ENCODE data around the gene COPS3.
"Not testable (repeated sequence)": the region's sequence is repeated elsewhere in the genome, so short reads cannot be mapped to it uniquely, and the experiment has no call there.

Gene COPS3

DNA sequence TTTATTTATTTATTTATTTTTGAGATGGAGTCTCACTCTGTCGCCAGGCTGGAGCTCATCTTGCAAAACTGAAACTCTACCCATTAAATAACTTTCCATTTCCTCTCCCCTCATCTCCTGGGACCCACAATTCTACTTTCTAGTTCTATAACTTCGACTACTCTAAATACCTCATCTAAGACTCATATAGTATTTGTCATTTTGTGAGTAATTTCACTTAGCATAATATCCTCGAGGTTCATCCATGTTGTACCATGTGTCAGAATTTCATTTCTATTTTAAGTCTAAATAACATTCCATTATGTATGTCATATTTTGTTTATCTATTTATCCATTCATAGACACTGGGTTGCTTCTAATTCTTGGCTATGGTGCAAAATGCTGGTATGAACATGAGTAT, 17.1 kb upstream of the COPS3 start:
- Histone ChIP-seq H3K9ac (ENCODE audit: low read length) (no peak overlapping the region), H3K4me1 (ENCODE audit: control insufficient read depth, insufficient read depth, low read length) (peaks cover 4% of the 10 kb centered on the region), H3K9me3 (ENCODE audit: control insufficient read depth, low read length) (no peaks in the 10 kb centered on the region), H3K36me3 (ENCODE audit: control insufficient read depth, insufficient read depth, low read length) (no peaks in the 10 kb centered on the region), H3K27me3 (ENCODE audit: control insufficient read depth, insufficient read depth, low read length) (peaks cover 4% of the 10 kb centered on the region), H3K4me3 (ENCODE audit: low read length) (no peak overlapping the region)

DNA sequence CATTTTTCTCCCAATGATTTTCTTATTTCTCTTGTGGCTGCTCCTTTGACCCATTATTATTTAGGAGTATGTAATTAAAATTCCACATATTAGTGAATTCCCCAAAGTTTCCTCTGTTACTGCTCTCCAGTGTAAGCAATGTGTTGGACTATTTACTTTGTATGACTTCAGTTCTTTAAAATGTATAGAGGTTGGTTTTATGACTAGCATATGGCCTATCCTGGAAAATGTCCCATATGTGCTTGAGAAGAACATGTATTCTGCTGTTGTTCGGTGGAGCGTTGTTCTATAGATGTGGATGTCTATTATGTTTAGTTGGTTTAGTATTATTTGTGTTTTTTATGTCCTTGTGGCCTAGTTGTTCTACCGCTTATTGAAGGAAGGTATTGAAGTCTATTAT, 16.2 kb upstream of the COPS3 start:
- H3K9me3 ChIP-seq (ENCODE audit: control insufficient read depth, low read length), result no peaks in the 10 kb centered on the region
- no peaks in the 10 kb centered on the region for H3K4me1 ChIP-seq (ENCODE audit: control insufficient read depth, insufficient read depth, low read length)
- H3K36me3 ChIP-seq (ENCODE audit: control insufficient read depth, insufficient read depth, low read length), result no peaks in the 10 kb centered on the region
- H3K9ac ChIP-seq (ENCODE audit: low read length), result no peak overlapping the region
- no peak overlapping the region for H3K4me3 ChIP-seq (ENCODE audit: low read length)
- peaks cover 4% of the 10 kb centered on the region for H3K27me3 ChIP-seq (ENCODE audit: control insufficient read depth, insufficient read depth, low read length)

DNA sequence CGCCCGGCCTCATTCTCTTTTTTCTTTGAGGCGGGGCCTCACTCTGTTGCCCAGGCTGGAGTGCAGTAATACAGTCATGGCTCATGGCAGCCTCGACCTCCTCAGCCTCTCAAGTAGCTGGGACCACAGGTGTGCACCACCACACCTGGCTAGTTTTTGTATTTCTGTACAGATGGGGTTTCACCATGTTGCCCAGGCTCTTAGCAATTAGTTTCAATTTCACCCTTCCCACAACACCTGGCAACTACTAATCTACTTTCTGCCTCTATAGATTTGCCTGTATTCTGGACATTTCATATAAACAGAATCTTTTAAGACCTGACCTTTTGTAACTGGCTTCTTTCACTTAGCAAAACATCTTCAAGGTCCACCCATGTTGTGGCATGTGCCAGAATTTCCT, 14.1 kb upstream of the COPS3 start:
- no peaks in the 10 kb centered on the region for H3K4me1 ChIP-seq (ENCODE audit: control insufficient read depth, insufficient read depth, low read length)
- no peak overlapping the region for H3K9ac ChIP-seq (ENCODE audit: low read length)
- no peaks in the 10 kb centered on the region for H3K9me3 ChIP-seq (ENCODE audit: control insufficient read depth, low read length)
- no peak overlapping the region for H3K4me3 ChIP-seq (ENCODE audit: low read length)
- H3K27me3 ChIP-seq (ENCODE audit: control insufficient read depth, insufficient read depth, low read length), result no peaks in the 10 kb centered on the region
- H3K36me3 ChIP-seq (ENCODE audit: control insufficient read depth, insufficient read depth, low read length), result no peaks in the 10 kb centered on the region

DNA sequence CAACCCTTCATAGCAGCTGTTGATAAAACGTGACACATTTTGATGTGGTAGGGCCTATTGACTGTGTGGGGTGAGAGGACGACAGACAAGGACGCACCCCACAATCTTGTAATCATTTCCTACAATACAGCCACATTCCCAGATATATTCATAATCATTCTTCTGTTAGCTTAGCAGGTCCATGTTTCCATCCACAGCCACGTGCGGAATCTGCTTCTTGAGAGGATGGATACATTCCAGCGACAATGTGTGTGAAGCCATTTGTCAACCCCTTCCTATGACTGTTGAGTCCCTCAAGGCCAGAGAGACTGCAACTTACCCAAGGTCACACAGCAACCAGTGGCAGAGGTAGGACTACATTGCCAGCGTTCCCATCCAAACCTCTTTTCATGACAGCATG, 8.7 kb upstream of the COPS3 start:
- no peak overlapping the region for H3K9ac ChIP-seq (ENCODE audit: low read length)
- H3K4me3 ChIP-seq (ENCODE audit: low read length), result no peak overlapping the region
- H3K36me3 ChIP-seq (ENCODE audit: control insufficient read depth, insufficient read depth, low read length), result no peaks in the 10 kb centered on the region
- no peaks in the 10 kb centered on the region for H3K9me3 ChIP-seq (ENCODE audit: control insufficient read depth, low read length)
- peaks cover 3% of the 10 kb centered on the region for H3K4me1 ChIP-seq (ENCODE audit: control insufficient read depth, insufficient read depth, low read length)
- H3K27me3 ChIP-seq (ENCODE audit: control insufficient read depth, insufficient read depth, low read length), result no peaks in the 10 kb centered on the region

DNA sequence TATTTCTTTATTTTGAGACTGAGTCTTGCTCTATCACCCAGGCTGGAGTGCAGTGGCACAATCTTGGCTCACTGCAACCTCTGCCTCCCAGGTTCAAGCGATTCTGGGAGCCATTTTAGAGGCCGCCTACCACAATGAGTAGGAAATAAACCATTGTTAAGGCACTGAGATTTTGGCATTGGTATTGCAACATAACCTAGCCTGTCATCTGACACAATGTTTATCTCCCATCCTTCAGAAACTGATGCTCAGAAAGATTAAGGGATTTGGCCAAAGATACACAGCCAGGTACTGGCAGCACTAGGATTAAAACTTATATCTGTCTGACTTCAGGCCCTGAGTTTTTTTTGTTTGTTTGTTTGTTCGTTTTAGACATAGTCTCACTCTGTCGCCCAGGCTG, 8.0 kb upstream of the COPS3 start:
- no peak overlapping the region for H3K9ac ChIP-seq (ENCODE audit: low read length)
- H3K4me3 ChIP-seq (ENCODE audit: low read length), result no peak overlapping the region
- H3K36me3 ChIP-seq (ENCODE audit: control insufficient read depth, insufficient read depth, low read length), result no peaks in the 10 kb centered on the region
- no peaks in the 10 kb centered on the region for H3K9me3 ChIP-seq (ENCODE audit: control insufficient read depth, low read length)
- H3K27me3 ChIP-seq (ENCODE audit: control insufficient read depth, insufficient read depth, low read length), result no peaks in the 10 kb centered on the region
- H3K4me1 ChIP-seq (ENCODE audit: control insufficient read depth, insufficient read depth, low read length), result peaks cover 3% of the 10 kb centered on the region

DNA sequence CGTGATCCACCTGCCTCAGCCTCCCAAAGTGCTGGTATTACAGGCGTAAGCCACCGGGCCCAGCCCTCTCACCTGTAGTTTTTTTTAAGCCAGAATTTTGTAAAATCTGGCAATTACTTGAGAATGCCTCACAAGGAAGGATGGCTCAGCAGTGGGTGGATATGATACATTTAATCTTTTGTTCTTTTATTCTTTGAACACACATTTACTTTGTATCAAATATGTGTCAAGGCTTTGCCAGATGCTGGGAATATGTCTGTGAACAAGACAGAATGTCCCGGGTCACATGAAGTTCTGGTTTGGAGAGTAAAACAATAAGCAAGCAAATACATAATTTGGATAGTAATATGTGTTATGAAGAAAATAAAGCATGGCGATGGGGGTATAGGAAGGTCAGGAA, 4.9 kb upstream of the COPS3 start:
- no peaks in the 10 kb centered on the region for H3K36me3 ChIP-seq (ENCODE audit: control insufficient read depth, insufficient read depth, low read length)
- H3K27me3 ChIP-seq (ENCODE audit: control insufficient read depth, insufficient read depth, low read length), result no peaks in the 10 kb centered on the region
- no peak overlapping the region for H3K9ac ChIP-seq (ENCODE audit: low read length)
- H3K4me3 ChIP-seq (ENCODE audit: low read length), result no peak overlapping the region
- H3K4me1 ChIP-seq (ENCODE audit: control insufficient read depth, insufficient read depth, low read length), result peaks cover 11% of the 10 kb centered on the region
- no peaks in the 10 kb centered on the region for H3K9me3 ChIP-seq (ENCODE audit: control insufficient read depth, low read length)

DNA sequence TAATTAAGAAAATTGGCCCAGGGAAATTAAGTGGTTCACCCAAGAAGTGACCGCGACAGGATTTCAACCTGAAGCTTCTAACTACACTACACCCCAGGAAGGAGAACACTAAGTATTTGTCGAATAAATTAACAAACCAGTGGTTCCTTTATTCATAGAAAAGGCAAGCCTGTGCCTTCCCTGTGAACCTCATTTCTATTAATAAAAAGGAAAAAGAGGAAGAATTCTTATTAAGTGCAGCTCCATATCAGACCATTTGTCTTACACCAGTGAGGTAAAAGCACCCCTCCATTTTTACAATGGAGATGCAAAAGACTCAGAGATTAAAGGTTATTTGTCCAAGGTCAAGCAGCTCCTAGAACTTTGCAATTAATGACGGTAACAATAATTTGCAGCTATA, 1.7 kb downstream of the COPS3 start:
- no peaks in the 10 kb centered on the region for H3K36me3 ChIP-seq (ENCODE audit: control insufficient read depth, insufficient read depth, low read length)
- no peaks in the 10 kb centered on the region for H3K9me3 ChIP-seq (ENCODE audit: control insufficient read depth, low read length)
- H3K9ac ChIP-seq (ENCODE audit: low read length), result peak overlapping the region; percentile 1
- H3K27me3 ChIP-seq (ENCODE audit: control insufficient read depth, insufficient read depth, low read length), result no peaks in the 10 kb centered on the region
- H3K4me1 ChIP-seq (ENCODE audit: control insufficient read depth, insufficient read depth, low read length), result peaks cover 18% of the 10 kb centered on the region
- no peak overlapping the region for H3K4me3 ChIP-seq (ENCODE audit: low read length)

DNA sequence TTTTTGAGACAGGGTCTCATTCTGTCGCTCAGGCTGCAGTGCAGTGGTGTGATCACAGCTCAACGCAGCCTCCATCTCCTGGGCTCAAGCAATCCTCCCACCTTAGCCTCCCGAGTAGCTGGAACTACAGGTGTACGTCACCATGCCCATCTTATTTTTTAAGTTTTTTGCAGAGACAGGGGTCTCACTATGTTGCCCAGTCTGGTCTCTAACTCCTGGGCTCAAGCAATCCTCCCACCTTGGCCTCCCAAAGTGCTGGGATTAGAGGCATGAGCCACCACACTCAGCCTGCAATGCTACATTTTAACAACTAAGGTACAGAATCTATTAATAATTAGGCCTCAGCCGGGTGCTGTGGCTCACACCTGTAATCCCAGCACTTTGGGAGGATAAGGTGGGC, 3.6 kb downstream of the COPS3 start:
- H3K4me3 ChIP-seq (ENCODE audit: low read length); H3K9me3 ChIP-seq (ENCODE audit: control insufficient read depth, low read length); H3K9ac ChIP-seq (ENCODE audit: low read length); H3K36me3 ChIP-seq (ENCODE audit: control insufficient read depth, insufficient read depth, low read length); H3K27me3 ChIP-seq (ENCODE audit: control insufficient read depth, insufficient read depth, low read length): not testable (repeated sequence)
- H3K4me1 ChIP-seq (ENCODE audit: control insufficient read depth, insufficient read depth, low read length), result peaks cover 18% of the 10 kb centered on the region

DNA sequence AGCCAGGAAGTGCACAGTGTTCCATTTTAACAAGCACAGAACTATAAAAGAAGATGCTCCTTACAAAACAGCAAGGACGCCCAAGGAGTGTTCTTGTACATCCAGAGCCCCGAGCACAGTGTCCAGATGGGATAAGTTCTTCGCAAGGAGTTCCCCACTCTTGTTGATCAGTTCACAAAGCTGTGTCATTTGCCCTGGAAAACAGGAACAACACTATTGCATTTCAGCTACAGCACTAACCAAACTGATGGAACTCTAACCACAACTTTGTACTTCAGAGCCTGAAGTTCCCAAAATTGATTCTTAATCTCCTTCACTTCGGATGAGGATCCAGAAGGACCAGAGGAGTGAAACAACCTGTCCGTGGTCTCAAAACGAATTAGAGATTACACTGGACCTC, 5.1 kb downstream of the COPS3 start:
- Histone ChIP-seq H3K36me3 (ENCODE audit: control insufficient read depth, insufficient read depth, low read length) (no peaks in the 10 kb centered on the region), H3K9me3 (ENCODE audit: control insufficient read depth, low read length) (no peaks in the 10 kb centered on the region), H3K9ac (ENCODE audit: low read length) (no peak overlapping the region), H3K27me3 (ENCODE audit: control insufficient read depth, insufficient read depth, low read length) (no peaks in the 10 kb centered on the region), H3K4me1 (ENCODE audit: control insufficient read depth, insufficient read depth, low read length) (peaks cover 11% of the 10 kb centered on the region), H3K4me3 (ENCODE audit: low read length) (no peak overlapping the region)

DNA sequence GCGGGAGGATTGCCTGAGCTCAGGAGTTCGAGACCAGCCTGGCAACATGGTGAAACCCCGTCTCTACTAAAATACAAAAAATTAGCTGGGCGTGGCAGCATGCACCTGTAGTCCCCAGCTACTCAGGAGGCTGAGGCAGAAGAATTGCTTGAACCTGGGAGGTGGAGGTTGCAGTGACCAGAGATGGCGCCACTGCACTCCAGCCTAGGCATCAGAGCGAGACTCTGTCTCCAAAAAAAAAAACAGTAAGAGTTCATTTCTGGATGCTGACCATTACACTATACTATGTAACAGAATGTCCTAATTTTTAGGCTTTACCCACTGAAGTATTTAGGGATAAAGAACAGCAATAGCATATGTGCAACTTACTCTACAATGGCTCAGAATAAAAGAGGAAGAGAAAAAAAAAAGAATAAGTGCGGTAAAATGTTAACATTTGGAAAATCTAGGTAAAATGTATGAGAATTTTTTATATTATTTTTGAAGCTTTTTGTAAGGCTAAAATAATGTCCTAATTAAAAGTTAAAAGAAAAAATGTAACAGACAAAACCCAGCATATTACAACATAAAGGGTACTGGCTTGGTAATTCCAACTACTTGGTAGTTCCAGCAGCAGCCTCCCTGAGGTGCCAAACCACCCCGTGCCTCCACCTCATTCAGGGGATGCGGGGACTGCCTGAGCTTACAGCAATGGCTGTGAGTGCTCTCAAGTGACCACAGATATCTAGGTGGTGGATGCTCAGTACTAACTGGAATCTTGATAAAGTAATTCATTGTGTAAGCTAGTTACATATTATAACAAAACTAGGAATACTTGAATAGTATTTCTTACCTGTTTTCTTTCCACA, 10.9 kb downstream of the COPS3 start:
- no peak overlapping the region for H3K9ac ChIP-seq (ENCODE audit: low read length)
- no peaks in the 10 kb centered on the region for H3K4me1 ChIP-seq (ENCODE audit: control insufficient read depth, insufficient read depth, low read length)
- H3K36me3 ChIP-seq (ENCODE audit: control insufficient read depth, insufficient read depth, low read length), result peaks cover 6% of the 10 kb centered on the region
- no peaks in the 10 kb centered on the region for H3K9me3 ChIP-seq (ENCODE audit: control insufficient read depth, low read length)
- H3K4me3 ChIP-seq (ENCODE audit: low read length), result no peak overlapping the region
- H3K27me3 ChIP-seq (ENCODE audit: control insufficient read depth, insufficient read depth, low read length), result no peaks in the 10 kb centered on the region

DNA sequence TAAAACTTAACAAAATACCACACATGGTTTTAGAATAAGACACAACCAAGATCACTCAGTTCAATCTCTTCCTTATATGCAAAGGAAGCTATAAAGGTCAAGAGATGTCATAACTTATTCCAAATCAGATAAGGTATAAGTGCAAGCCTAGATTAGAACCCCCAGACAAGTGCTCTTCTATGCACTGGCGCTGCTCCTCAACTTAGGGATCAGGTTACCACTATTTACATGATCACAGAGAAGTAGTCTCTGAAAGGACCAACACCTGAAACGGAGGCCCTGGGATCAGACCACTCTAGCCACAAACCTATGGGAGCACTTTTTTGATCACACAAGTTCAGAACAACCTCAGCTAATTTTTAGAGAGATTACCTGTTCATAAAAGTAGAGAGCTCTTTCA, 16.6 kb downstream of the COPS3 start:
- H3K36me3 ChIP-seq (ENCODE audit: control insufficient read depth, insufficient read depth, low read length), result peaks cover 14% of the 10 kb centered on the region

DNA sequence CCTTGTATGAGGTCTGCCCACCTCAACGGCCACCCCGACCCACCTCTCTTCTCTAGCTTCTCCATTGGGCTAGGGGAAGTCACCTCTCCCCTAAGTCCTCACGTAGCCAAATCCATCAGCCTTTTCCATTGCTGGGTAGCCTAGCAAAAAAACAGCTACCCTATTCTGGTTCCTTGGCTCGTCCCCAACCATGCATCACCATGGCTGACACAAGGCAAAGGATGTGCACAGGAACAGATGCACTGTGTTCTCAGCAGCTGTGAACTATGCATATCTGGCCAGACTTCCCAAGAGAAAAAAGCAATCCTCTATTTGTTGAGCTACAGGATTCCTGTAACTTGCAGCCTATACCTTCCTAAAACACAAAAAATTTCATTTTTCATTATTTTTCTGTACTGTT, 22.0 kb downstream of the COPS3 start:
- Histone ChIP-seq H3K4me1 (ENCODE audit: control insufficient read depth, insufficient read depth, low read length) (no peaks in the 10 kb centered on the region), H3K27me3 (ENCODE audit: control insufficient read depth, insufficient read depth, low read length) (no peaks in the 10 kb centered on the region), H3K4me3 (ENCODE audit: low read length) (no peak overlapping the region), H3K36me3 (ENCODE audit: control insufficient read depth, insufficient read depth, low read length) (peaks cover 13% of the 10 kb centered on the region), H3K9me3 (ENCODE audit: control insufficient read depth, low read length) (no peaks in the 10 kb centered on the region), H3K9ac (ENCODE audit: low read length) (no peak overlapping the region)

More for the DNA sequence above, 16.6 kb downstream of the COPS3 start:
- Histone ChIP-seq H3K4me3 (ENCODE audit: low read length) (no peak overlapping the region), H3K27me3 (ENCODE audit: control insufficient read depth, insufficient read depth, low read length) (no peaks in the 10 kb centered on the region), H3K9me3 (ENCODE audit: control insufficient read depth, low read length) (no peaks in the 10 kb centered on the region), H3K9ac (ENCODE audit: low read length) (no peak overlapping the region), H3K4me1 (ENCODE audit: control insufficient read depth, insufficient read depth, low read length) (no peaks in the 10 kb centered on the region)

DNA sequence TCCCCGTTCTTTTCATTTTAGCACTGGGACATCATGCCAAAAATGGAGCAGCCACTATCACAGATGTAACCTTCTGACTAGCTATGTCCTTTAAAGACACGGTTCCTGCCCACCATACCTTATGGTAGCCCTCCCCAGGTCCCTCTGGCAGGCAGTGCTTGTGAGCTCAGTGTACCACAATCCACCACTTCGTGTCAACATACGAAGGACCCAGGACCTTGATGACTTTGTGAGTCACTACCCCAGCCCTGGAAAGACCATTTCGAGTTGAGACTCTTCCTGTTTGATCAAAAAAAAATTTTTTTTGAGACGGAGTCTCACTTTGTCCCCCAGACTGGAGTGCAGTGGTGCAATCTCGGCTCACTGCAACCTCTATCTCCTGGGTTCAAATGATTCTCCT, 23.0 kb downstream of the COPS3 start:
- Histone ChIP-seq H3K9ac (ENCODE audit: low read length) (no peak overlapping the region), H3K27me3 (ENCODE audit: control insufficient read depth, insufficient read depth, low read length) (no peaks in the 10 kb centered on the region), H3K4me3 (ENCODE audit: low read length) (no peak overlapping the region), H3K4me1 (ENCODE audit: control insufficient read depth, insufficient read depth, low read length) (no peaks in the 10 kb centered on the region), H3K9me3 (ENCODE audit: control insufficient read depth, low read length) (no peaks in the 10 kb centered on the region), H3K36me3 (ENCODE audit: control insufficient read depth, insufficient read depth, low read length) (peaks cover 13% of the 10 kb centered on the region)

Measured in mucosa of stomach (tissue), 1 donor.